K562 (cell line): Measurements from ENCODE around the gene ZNF792. TPM values are rescaled to one million over a fixed set of nuclear protein-coding genes. Genes with fewer than 3 reads are reported as not detected.
A peak's percentile ranks its signal among the peaks of the same experiment; 100 is the strongest.

Experiments
- ATAC-seq: fragments of 200-7000 bp; cut with Tn5 transposase; 3 replicates; pipeline ENCODE4 v1.9.1; 2020; ENCODE audit warnings: moderate library complexity
- BruUV-seq: library from RNA; stranded (reverse); fragments of 400-500 nt; replicated peaks from 2 replicates; lab custom pipeline; 2021; lab: Mats Ljungman, UMichigan
- CTCF ChIA-PET: fragments of 300-600 bp; formaldehyde crosslinking; extraction: SDS; loops from one replicate; lab custom pipeline; 2021; ENCODE audit warnings: low intra/inter-chr PET ratio; lab: Yijun Ruan, JAX
- POLR2A ChIA-PET: fragments of 300-600, 350-650 bp; sonication (Branson Sonifier 250); formaldehyde crosslinking; extraction: SDS; loops from one replicate; lab custom pipeline; 2021; ENCODE audit warnings: antibody characterized with exemption, inconsistent platforms; lab: Yijun Ruan, JAX
- DNase-seq, 4 experiments: peaks; one replicate each; pipeline versions ENCODE4 v3.0.0 to v3.0.0-alpha.2; 2011 to 2018; ENCODE audit warnings: low spot score in 3 of 4, mixed read lengths in 3 of 4; ENCODE audit errors: extremely low read depth in 1 of 4
- FAIRE-seq: peaks from 2 replicates; lab custom pipeline; 2011; peaks lifted over from hg19 to GRCh38; lab: Jason Lieb, UNC
- H2AFZ ChIP-seq: 2 replicates; pipeline ENCODE4 v1.6.0; 2011; ENCODE audit warnings: low read depth, low read length, control low read depth, inconsistent platforms
- H3K27ac ChIP-seq: fragments of 200-600 bp; 3 replicates; pipeline ENCODE4 v1.8.0; 2011; ENCODE audit warnings: low read depth, mild to moderate bottlenecking, control low read depth, inconsistent platforms, low read length, moderate library complexity, mixed read lengths; ENCODE audit errors: extremely low read depth
- H3K27me3 ChIP-seq, 2 experiments: fragments of 300-600 bp in 1 of 2; 2 replicates in 1 of 2; 3 replicates in 1 of 2; pipeline versions ENCODE4 v1.6.0 to v1.8.0; 2011; ENCODE audit warnings: inconsistent platforms in 2 of 2, low read length in 2 of 2, mild to moderate bottlenecking in 1 of 2, mixed read lengths in 1 of 2, moderate library complexity in 1 of 2; ENCODE audit not compliant: control insufficient read depth in 2 of 2, insufficient read depth in 2 of 2
- H3K36me3 ChIP-seq: fragments of 300-600 bp; 3 replicates; pipeline ENCODE4 v1.8.0; 2011; ENCODE audit warnings: mild to moderate bottlenecking, low read length, inconsistent platforms; ENCODE audit not compliant: control insufficient read depth, insufficient read depth
- H3K4me1 ChIP-seq, 2 experiments: fragments of 200-600 bp in 1 of 2; replicated peaks in 1 of 2; 2 replicates in 1 of 2; 3 replicates in 1 of 2; pipeline versions ENCODE4 v1.5.1 to v1.8.0; 2011; ENCODE audit warnings: inconsistent platforms in 2 of 2, low read length in 2 of 2, mild to moderate bottlenecking in 1 of 2, mixed read lengths in 1 of 2, moderate library complexity in 1 of 2; ENCODE audit not compliant: control insufficient read depth in 2 of 2, insufficient read depth in 2 of 2
- H3K4me2 ChIP-seq: 2 replicates; pipeline ENCODE4 v1.6.1; 2011; ENCODE audit warnings: low read length, control low read depth, inconsistent platforms, mixed read lengths; ENCODE audit not compliant: insufficient read depth
- H3K4me3 ChIP-seq: fragments of 200-600 bp; sonication (generic), shearing (Covaris generic); 2 replicates; pipeline ENCODE4 v1.5.1; 2016; ENCODE audit warnings: control low read depth, inconsistent platforms
- H3K79me2 ChIP-seq: fragments of 200-600 bp; 3 replicates; pipeline ENCODE4 v1.8.0; 2011; ENCODE audit warnings: low read length, inconsistent platforms; ENCODE audit not compliant: control insufficient read depth, insufficient read depth
- H3K9ac ChIP-seq, 2 experiments: 2 replicates each; pipeline versions ENCODE4 v1.6.0 to v1.6.1; 2011; ENCODE audit warnings: low read depth in 2 of 2, low read length in 2 of 2, control low read depth in 1 of 2, inconsistent platforms in 1 of 2, mild to moderate bottlenecking in 1 of 2, mixed read lengths in 1 of 2; ENCODE audit not compliant: insufficient read depth in 1 of 2
- H3K9me1 ChIP-seq: one replicate; pipeline ENCODE4 v1.6.0; 2011; ENCODE audit warnings: inconsistent platforms, mild to moderate bottlenecking, low read length, moderate library complexity; ENCODE audit not compliant: control insufficient read depth, insufficient read depth
- H3K9me3 ChIP-seq: replicated peaks from 2 replicates; pipeline ENCODE4 v1.5.1; 2011; ENCODE audit warnings: low read depth, low read length, inconsistent platforms; ENCODE audit not compliant: control insufficient read depth, insufficient read depth
- H4K20me1 ChIP-seq: replicated peaks from 2 replicates; pipeline ENCODE4 v1.6.1; 2011; ENCODE audit warnings: low read length, inconsistent platforms, mixed read lengths; ENCODE audit not compliant: control insufficient read depth, insufficient read depth
- CAMTA2 ChIP-seq: fragments of 250-450 bp; sonication (Bioruptor Pico); conservative IDR thresholded peaks from 2 replicates; pipeline ENCODE4 v1.5.1; 2022
- DACH1 ChIP-seq: fragments of 450-650 bp; IDR thresholded peaks from 2 replicates; pipeline ENCODE4 v1.6.1; 2018; ENCODE audit not compliant: partially characterized antibody
- MLLT1 ChIP-seq, 2 experiments: fragments of 450-650 bp; IDR thresholded peaks; 2 replicates each; pipeline ENCODE4 v1.6.1; 2016
- ZNF512 ChIP-seq: IDR thresholded peaks from 2 replicates; pipeline ENCODE4 v1.6.1; 2016; ENCODE audit warnings: missing genetic modification characterization, missing compliant biosample characterization
- ZNF644 ChIP-seq: fragments of 200-800 bp; sonication (Bioruptor generic); IDR thresholded peaks from 2 replicates; pipeline ENCODE4 v1.6.1; 2016; ENCODE audit warnings: low read depth, missing genetic modification characterization, missing compliant biosample characterization
- WGBS: fragments of 100-300 bp; shearing (Covaris generic); methylation state at CpG from one replicate; pipeline ENCODE4 v1.1.6; 2016; ENCODE audit warnings: low coverage, mixed read lengths; ENCODE audit not compliant: insufficient coverage; ENCODE audit errors: missing lambda C conversion rate; 5-methylcytosine and 5-hydroxymethylcytosine counted together
- in situ Hi-C: fragments of 300-500 bp; cut with MboI; formaldehyde crosslinking; loops from 4 replicates; pipeline ENCODE4 v1.15.0; 2018; ENCODE audit warnings: inconsistent platforms, mixed read lengths
- intact Hi-C: fragments of 100-400 bp; cut with micrococcal nuclease; formaldehyde crosslinking; loops from 2 replicates; pipeline ENCODE4 v1.14.2; 2022
- polyA plus RNA-seq, 8 experiments: library from polyadenylated mRNA; depleted of rRNA in 4 of 8; stranded (reverse) in 5 of 8; unstranded in 3 of 8; fragments of >200 nt; fragmentation: Nextera tagmentation in 2 of 8; fragmentation: Illumina TruSeq in 1 of 8; extraction: Ambion mirVana in 2 of 8; extraction: Trizol in 1 of 8; gene quantifications; 2 replicates each; pipeline versions ENCODE4 v1.2.1 to v1.2.3, GENCODE V29; 2011 to 2014; ENCODE audit warnings: inconsistent platforms in 1 of 8, missing spikeins in 1 of 8
- total RNA-seq, 7 experiments: library from RNA; depleted of rRNA in 6 of 7; stranded (reverse); fragments of >200 nt in 6 of 7; fragmentation: Illumina TruSeq in 2 of 7; extraction: Trizol in 2 of 7; gene quantifications; 2 replicates each; pipeline versions ENCODE4 v1.2.1 to v1.2.3, GENCODE V29; 2011 to 2021; ENCODE audit warnings: low replicate concordance in 1 of 7

The ZNF792 gene
- total and polyA plus RNA-seq, 9 of the 15 experiments (the other 6 are each of a cell fraction or from before 2014, with no cell fraction given), result 3.3 to 16.5 (median 10.4) TPM

- Histone ChIP-seq H3K36me3 (peaks cover 15% of the 10 kb centered on the region; the same call in 2 of the 3 replicates), H3K4me1 (peaks cover 5 to 23% of the 10 kb centered on the region in 2 experiments; a peak in 4 of 5 replicates), H3K9me1 (no peaks in the 10 kb centered on the region), H3K4me2 (0 out of 2 replicates have a peak overlapping the region, but pooled peaks have one; percentile 75)
- BruUV-seq, result TSS peak; percentile 73
- intact Hi-C loops, result loop anchor here (1.0 kb wide), 1 partner anchor 36 kb away; no protein-coding TSS in a partner anchor
- POLR2A ChIA-PET, result interaction anchor here (0.6 to 1.2 kb wide), 3 partner anchors 69 to 1846 kb away, joined by 3 read pairs; partner anchors contain the start of gene ZNF850
- TF ChIP-seq CAMTA2 (CRISPR knock-in tag), result no peak
- TF ChIP-seq DACH1, result peak; percentile 57
- peak in 1 of 2 experiments; percentile 72; a peak in 2 of 4 replicates for TF ChIP-seq MLLT1 (IDR thresholded peaks at IDR 0.05)
- TF ChIP-seq ZNF512 (tag), result peak; percentile 78
- no peak for TF ChIP-seq ZNF644 (tag)
- TF ChIP-seq, all 486 proteins: peak for 3
- H4K20me1 ChIP-seq, result no peaks in the 10 kb centered on the region
- DNase-seq (no peak), FAIRE-seq (no peak), ATAC-seq (no peak)
- peaks cover 12% of the 10 kb centered on the region for H3K79me2 ChIP-seq
- H3K9ac ChIP-seq, result peak overlapping the region in 1 of 2 experiments; percentile 53; a peak in 2 of 4 replicates
- WGBS, result 49% methylated on average over 3 of the region's 3 CpGs
- CTCF ChIA-PET, result no interaction called here
- H3K27ac ChIP-seq, result no peak overlapping the region
- in situ Hi-C loops, result no loop called here
- no peaks in the 10 kb centered on the region; the same call in 1 of the 2 replicates for H3K9me3 ChIP-seq
- no peaks in the 10 kb centered on the region for H3K27me3 ChIP-seq
- no peak overlapping the region for H3K4me3 ChIP-seq
- peak overlapping the region; percentile 92 for H2AFZ ChIP-seq
Observed at GRCh38 chr19:34926361-34926684, 37.7 kb downstream of the ZNF792 start.
